K562 (cell line): ENCODE measurements around the gene CACNA2D3. TPM values are rescaled to one million over a fixed set of nuclear protein-coding genes. Genes with fewer than 3 reads are reported as not detected.

Source experiments
- ATAC-seq: fragments of 200-7000 bp; cut with Tn5 transposase; 3 replicates; pipeline ENCODE4 v1.9.1; 2020; ENCODE audit warnings: moderate library complexity
- BruUV-seq: library from RNA; stranded (reverse); fragments of 400-500 nt; replicated peaks from 2 replicates; lab custom pipeline; 2021; lab: Mats Ljungman, UMichigan
- CTCF ChIA-PET: fragments of 300-600 bp; formaldehyde crosslinking; extraction: SDS; loops from one replicate; lab custom pipeline; 2021; ENCODE audit warnings: low intra/inter-chr PET ratio; lab: Yijun Ruan, JAX
- POLR2A ChIA-PET: fragments of 300-600, 350-650 bp; sonication (Branson Sonifier 250); formaldehyde crosslinking; extraction: SDS; loops from one replicate; lab custom pipeline; 2021; ENCODE audit warnings: antibody characterized with exemption, inconsistent platforms; lab: Yijun Ruan, JAX
- DNase-seq, 4 experiments: peaks; one replicate each; pipeline versions ENCODE4 v3.0.0 to v3.0.0-alpha.2; 2011 to 2018; ENCODE audit warnings: low spot score in 3 of 4, mixed read lengths in 3 of 4; ENCODE audit errors: extremely low read depth in 1 of 4
- FAIRE-seq: peaks from 2 replicates; lab custom pipeline; 2011; peaks lifted over from hg19 to GRCh38; lab: Jason Lieb, UNC
- H2AFZ ChIP-seq: 2 replicates; pipeline ENCODE4 v1.6.0; 2011; ENCODE audit warnings: low read depth, low read length, control low read depth, inconsistent platforms
- H3K27ac ChIP-seq: fragments of 200-600 bp; 3 replicates; pipeline ENCODE4 v1.8.0; 2011; ENCODE audit warnings: low read depth, mild to moderate bottlenecking, control low read depth, inconsistent platforms, low read length, moderate library complexity, mixed read lengths; ENCODE audit errors: extremely low read depth
- H3K27me3 ChIP-seq, 2 experiments: fragments of 300-600 bp in 1 of 2; 2 replicates in 1 of 2; 3 replicates in 1 of 2; pipeline versions ENCODE4 v1.6.0 to v1.8.0; 2011; ENCODE audit warnings: inconsistent platforms in 2 of 2, low read length in 2 of 2, mild to moderate bottlenecking in 1 of 2, mixed read lengths in 1 of 2, moderate library complexity in 1 of 2; ENCODE audit not compliant: control insufficient read depth in 2 of 2, insufficient read depth in 2 of 2
- H3K36me3 ChIP-seq: fragments of 300-600 bp; 3 replicates; pipeline ENCODE4 v1.8.0; 2011; ENCODE audit warnings: mild to moderate bottlenecking, low read length, inconsistent platforms; ENCODE audit not compliant: control insufficient read depth, insufficient read depth
- H3K4me1 ChIP-seq, 2 experiments: fragments of 200-600 bp in 1 of 2; replicated peaks in 1 of 2; 2 replicates in 1 of 2; 3 replicates in 1 of 2; pipeline versions ENCODE4 v1.5.1 to v1.8.0; 2011; ENCODE audit warnings: inconsistent platforms in 2 of 2, low read length in 2 of 2, mild to moderate bottlenecking in 1 of 2, mixed read lengths in 1 of 2, moderate library complexity in 1 of 2; ENCODE audit not compliant: control insufficient read depth in 2 of 2, insufficient read depth in 2 of 2
- H3K4me2 ChIP-seq: 2 replicates; pipeline ENCODE4 v1.6.1; 2011; ENCODE audit warnings: low read length, control low read depth, inconsistent platforms, mixed read lengths; ENCODE audit not compliant: insufficient read depth
- H3K4me3 ChIP-seq: fragments of 200-600 bp; sonication (generic), shearing (Covaris generic); 2 replicates; pipeline ENCODE4 v1.5.1; 2016; ENCODE audit warnings: control low read depth, inconsistent platforms
- H3K79me2 ChIP-seq: fragments of 200-600 bp; 3 replicates; pipeline ENCODE4 v1.8.0; 2011; ENCODE audit warnings: low read length, inconsistent platforms; ENCODE audit not compliant: control insufficient read depth, insufficient read depth
- H3K9ac ChIP-seq, 2 experiments: 2 replicates each; pipeline versions ENCODE4 v1.6.0 to v1.6.1; 2011; ENCODE audit warnings: low read depth in 2 of 2, low read length in 2 of 2, control low read depth in 1 of 2, inconsistent platforms in 1 of 2, mild to moderate bottlenecking in 1 of 2, mixed read lengths in 1 of 2; ENCODE audit not compliant: insufficient read depth in 1 of 2
- H3K9me1 ChIP-seq: one replicate; pipeline ENCODE4 v1.6.0; 2011; ENCODE audit warnings: inconsistent platforms, mild to moderate bottlenecking, low read length, moderate library complexity; ENCODE audit not compliant: control insufficient read depth, insufficient read depth
- H3K9me3 ChIP-seq: replicated peaks from 2 replicates; pipeline ENCODE4 v1.5.1; 2011; ENCODE audit warnings: low read depth, low read length, inconsistent platforms; ENCODE audit not compliant: control insufficient read depth, insufficient read depth
- H4K20me1 ChIP-seq: replicated peaks from 2 replicates; pipeline ENCODE4 v1.6.1; 2011; ENCODE audit warnings: low read length, inconsistent platforms, mixed read lengths; ENCODE audit not compliant: control insufficient read depth, insufficient read depth
- ARID2 ChIP-seq: fragments of 450-650 bp; IDR thresholded peaks from 2 replicates; pipeline ENCODE4 v1.6.1; 2017; ENCODE audit warnings: antibody characterized with exemption, mild to moderate bottlenecking
- CBX8 ChIP-seq: fragments of 200-600 bp; sonication (generic); IDR thresholded peaks from 2 replicates; pipeline ENCODE4 v1.6.1; 2012; ENCODE audit warnings: borderline replicate concordance, mixed run types, low read depth, mild to moderate bottlenecking, moderate library complexity, mixed read lengths, low read length, control low read depth, inconsistent platforms; ENCODE audit not compliant: poor library complexity, severe bottlenecking; ENCODE audit errors: extremely low read depth
- CEBPG ChIP-seq, 3 experiments: fragments of 200-800 bp in 1 of 3; sonication (Bioruptor generic) in 1 of 3; sonication (generic) in 1 of 3; formaldehyde crosslinking in 1 of 3; IDR thresholded peaks in 2 of 3; conservative IDR thresholded peaks in 1 of 3; 2 replicates each; pipeline versions ENCODE4 v1.6.1 to v1.8.0; 2016 to 2022; ENCODE audit warnings: missing compliant biosample characterization in 2 of 3, missing genetic modification characterization in 2 of 3, mild to moderate bottlenecking in 1 of 3, missing genetic modification reagents in 1 of 3
- ETV5 ChIP-seq: sonication (generic); formaldehyde crosslinking; IDR thresholded peaks from 2 replicates; pipeline ENCODE4 v1.4.0; 2020; ENCODE audit warnings: low read depth, mild to moderate bottlenecking, missing genetic modification reagents
- MBD2 ChIP-seq: sonication (generic); IDR thresholded peaks from 2 replicates; pipeline ENCODE4 v1.6.1; 2016; ENCODE audit warnings: low read depth, borderline replicate concordance
- MCM7 ChIP-seq, 2 experiments: fragments of 450-650 bp; IDR thresholded peaks; 2 replicates each; pipeline ENCODE4 v1.6.1; 2016 to 2018
- MEF2A ChIP-seq: IDR thresholded peaks from 2 replicates; pipeline ENCODE4 v1.6.1; 2011; ENCODE audit warnings: low read depth, mild to moderate bottlenecking, low read length, moderate library complexity; ENCODE audit not compliant: control insufficient read depth
- MTF1 ChIP-seq: fragments of 250-450 bp; sonication (Bioruptor Pico); IDR thresholded peaks from 2 replicates; pipeline ENCODE4 v1.9.0; 2021; ENCODE audit warnings: moderate library complexity, mild to moderate bottlenecking, inconsistent platforms, borderline replicate concordance
- RAD21 ChIP-seq, 2 experiments: fragments of 250-450 bp in 1 of 2; fragments of 450-650 bp in 1 of 2; sonication (Bioruptor Pico) in 1 of 2; formaldehyde crosslinking in 1 of 2; IDR thresholded peaks in 1 of 2; conservative IDR thresholded peaks in 1 of 2; 2 replicates each; pipeline versions ENCODE4 v1.4.0 to v1.8.0; 2020 to 2022; ENCODE audit warnings: mild to moderate bottlenecking in 2 of 2, moderate library complexity in 1 of 2
- SAP30 ChIP-seq: fragments of 200-600 bp; sonication (generic); IDR thresholded peaks from 2 replicates; pipeline ENCODE4 v1.6.1; 2012; ENCODE audit warnings: borderline replicate concordance, low read depth, mild to moderate bottlenecking, moderate library complexity, low read length, control low read depth, inconsistent platforms; ENCODE audit not compliant: insufficient read depth, poor library complexity, severe bottlenecking
- SMAD4 ChIP-seq: fragments of 250-450 bp; sonication (Bioruptor Pico); conservative IDR thresholded peaks from 2 replicates; pipeline ENCODE4 v1.8.0; 2021; ENCODE audit warnings: inconsistent platforms, mild to moderate bottlenecking, moderate library complexity
- TBP ChIP-seq: optimal IDR thresholded peaks from 2 replicates; pipeline ENCODE3; 2011; ENCODE audit warnings: low read depth, low read length, improper control_type of control experiment
- ZKSCAN3 ChIP-seq: fragments of 250-450 bp; sonication (Bioruptor Pico); IDR thresholded peaks from 2 replicates; pipeline ENCODE4 v1.4.0; 2020
- ZNF165 ChIP-seq: fragments of 250-450 bp; sonication (Bioruptor Pico); IDR thresholded peaks from 2 replicates; pipeline ENCODE4 v1.4.0; 2020; ENCODE audit warnings: borderline replicate concordance
- WGBS: fragments of 100-300 bp; shearing (Covaris generic); methylation state at CpG from one replicate; pipeline ENCODE4 v1.1.6; 2016; ENCODE audit warnings: low coverage, mixed read lengths; ENCODE audit not compliant: insufficient coverage; ENCODE audit errors: missing lambda C conversion rate; 5-methylcytosine and 5-hydroxymethylcytosine counted together
- in situ Hi-C: fragments of 300-500 bp; cut with MboI; formaldehyde crosslinking; loops from 4 replicates; pipeline ENCODE4 v1.15.0; 2018; ENCODE audit warnings: inconsistent platforms, mixed read lengths
- intact Hi-C: fragments of 100-400 bp; cut with micrococcal nuclease; formaldehyde crosslinking; loops from 2 replicates; pipeline ENCODE4 v1.14.2; 2022
- polyA plus RNA-seq, 8 experiments: library from polyadenylated mRNA; depleted of rRNA in 4 of 8; stranded (reverse) in 5 of 8; unstranded in 3 of 8; fragments of >200 nt; fragmentation: Nextera tagmentation in 2 of 8; fragmentation: Illumina TruSeq in 1 of 8; extraction: Ambion mirVana in 2 of 8; extraction: Trizol in 1 of 8; gene quantifications; 2 replicates each; pipeline versions ENCODE4 v1.2.1 to v1.2.3, GENCODE V29; 2011 to 2014; ENCODE audit warnings: inconsistent platforms in 1 of 8, missing spikeins in 1 of 8
- total RNA-seq, 7 experiments: library from RNA; depleted of rRNA in 6 of 7; stranded (reverse); fragments of >200 nt in 6 of 7; fragmentation: Illumina TruSeq in 2 of 7; extraction: Trizol in 2 of 7; gene quantifications; 2 replicates each; pipeline versions ENCODE4 v1.2.1 to v1.2.3, GENCODE V29; 2011 to 2021; ENCODE audit warnings: low replicate concordance in 1 of 7
- TF ChIP-seq, protein P1 (sequence below): sonication (generic); formaldehyde crosslinking; IDR thresholded peaks from 2 replicates; pipeline ENCODE4 v1.8.1; 2022; ENCODE audit warnings: missing genetic modification reagents
- TF ChIP-seq, protein P2 (sequence below): fragments of 250-450 bp; sonication (Bioruptor Pico); IDR thresholded peaks from 2 replicates; pipeline ENCODE4 v1.4.0; 2020; ENCODE audit warnings: mild to moderate bottlenecking

The CACNA2D3 gene
- total and polyA plus RNA-seq, 9 of the 15 experiments (the other 6 are each of a cell fraction or from before 2014, with no cell fraction given) = 0.01 TPM; not detected in 8

DNA sequence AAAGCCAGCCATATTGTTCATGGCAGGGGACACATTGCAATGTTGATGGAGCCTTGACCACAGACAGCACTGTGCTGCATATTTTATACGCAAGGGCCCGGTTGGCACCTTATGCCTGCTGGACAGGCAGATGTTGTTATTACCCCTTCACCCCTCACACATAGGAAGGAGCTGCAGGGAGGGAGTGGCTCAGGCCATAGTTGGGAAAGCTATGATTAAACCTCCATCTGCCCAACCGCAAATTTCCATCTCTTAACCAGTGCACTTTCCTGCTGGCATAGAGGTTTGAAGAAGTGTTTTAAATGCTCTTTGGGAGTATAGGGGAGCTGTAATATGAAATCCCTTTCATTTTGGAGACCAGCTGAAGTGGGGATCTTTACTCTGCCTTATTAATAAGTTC lies 224.7 kb downstream of the CACNA2D3 start:
- in situ Hi-C loops = no loop called here
- FAIRE-seq = no peak

More for the DNA sequence above, 224.7 kb downstream of the CACNA2D3 start:
- intact Hi-C loops = no loop called here
- CTCF ChIA-PET = no interaction called here
- Histone ChIP-seq H3K9ac (no peak overlapping the region), H3K9me3 (no peaks in the 10 kb centered on the region), H3K4me2 (no peak overlapping the region), H3K4me1 (peaks cover 0 to 5% of the 10 kb centered on the region in 2 experiments; a peak in 3 of 5 replicates), H3K27me3 (no peaks in the 10 kb centered on the region; a peak in 1 of 5 replicates), H3K79me2 (no peaks in the 10 kb centered on the region), H3K36me3 (no peaks in the 10 kb centered on the region), H2AFZ (no peak overlapping the region), H4K20me1 (no peaks in the 10 kb centered on the region), H3K27ac (no peak overlapping the region), H3K9me1 (no peaks in the 10 kb centered on the region), H3K4me3 (no peak overlapping the region)
- no peak for ATAC-seq
- no peak for DNase-seq
- POLR2A ChIA-PET = no interaction called here
- 0% methylated on average over 3 of the region's 3 CpGs for WGBS
- no TSS peak for BruUV-seq
- TF ChIP-seq ARID2 (no peak), MTF1 (CRISPR knock-in tag) (no peak), ZKSCAN3 (CRISPR knock-in tag) (no peak), TBP (no peak), SMAD4 (CRISPR knock-in tag) (no peak), RAD21 (CRISPR knock-in tag; conservative IDR thresholded peaks at IDR 0.05 in 1 of 2, IDR thresholded peaks at IDR 0.05 in 1 of 2) (no peak), ZNF165 (CRISPR knock-in tag) (no peak), SAP30 (no peak), MEF2A (no peak), ETV5 (CRISPR knock-in tag) (no peak), MCM7 (IDR thresholded peaks at IDR 0.05) (no peak), CBX8 (no peak), CEBPG (CRISPR knock-in tag; IDR thresholded peaks at IDR 0.05) (no peak), CEBPG (tag; conservative IDR thresholded peaks at IDR 0.05 in 1 of 2, IDR thresholded peaks at IDR 0.05 in 1 of 2) (no peak), MBD2 (no peak)
- TF ChIP-seq, protein P1, sequence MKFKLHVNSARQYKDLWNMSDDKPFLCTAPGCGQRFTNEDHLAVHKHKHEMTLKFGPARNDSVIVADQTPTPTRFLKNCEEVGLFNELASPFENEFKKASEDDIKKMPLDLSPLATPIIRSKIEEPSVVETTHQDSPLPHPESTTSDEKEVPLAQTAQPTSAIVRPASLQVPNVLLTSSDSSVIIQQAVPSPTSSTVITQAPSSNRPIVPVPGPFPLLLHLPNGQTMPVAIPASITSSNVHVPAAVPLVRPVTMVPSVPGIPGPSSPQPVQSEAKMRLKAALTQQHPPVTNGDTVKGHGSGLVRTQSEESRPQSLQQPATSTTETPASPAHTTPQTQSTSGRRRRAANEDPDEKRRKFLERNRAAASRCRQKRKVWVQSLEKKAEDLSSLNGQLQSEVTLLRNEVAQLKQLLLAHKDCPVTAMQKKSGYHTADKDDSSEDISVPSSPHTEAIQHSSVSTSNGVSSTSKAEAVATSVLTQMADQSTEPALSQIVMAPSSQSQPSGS = no peak
- TF ChIP-seq, protein P2, sequence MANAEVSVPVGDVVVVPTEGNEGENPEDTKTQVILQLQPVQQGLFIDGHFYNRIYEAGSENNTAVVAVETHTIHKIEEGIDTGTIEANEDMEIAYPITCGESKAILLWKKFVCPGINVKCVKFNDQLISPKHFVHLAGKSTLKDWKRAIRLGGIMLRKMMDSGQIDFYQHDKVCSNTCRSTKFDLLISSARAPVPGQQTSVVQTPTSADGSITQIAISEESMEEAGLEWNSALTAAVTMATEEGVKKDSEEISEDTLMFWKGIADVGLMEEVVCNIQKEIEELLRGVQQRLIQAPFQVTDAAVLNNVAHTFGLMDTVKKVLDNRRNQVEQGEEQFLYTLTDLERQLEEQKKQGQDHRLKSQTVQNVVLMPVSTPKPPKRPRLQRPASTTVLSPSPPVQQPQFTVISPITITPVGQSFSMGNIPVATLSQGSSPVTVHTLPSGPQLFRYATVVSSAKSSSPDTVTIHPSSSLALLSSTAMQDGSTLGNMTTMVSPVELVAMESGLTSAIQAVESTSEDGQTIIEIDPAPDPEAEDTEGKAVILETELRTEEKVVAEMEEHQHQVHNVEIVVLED (CRISPR knock-in tag) = no peak
